ENCODE results near the gene PHF12.

- TF ChIP-seq, protein P1, sequence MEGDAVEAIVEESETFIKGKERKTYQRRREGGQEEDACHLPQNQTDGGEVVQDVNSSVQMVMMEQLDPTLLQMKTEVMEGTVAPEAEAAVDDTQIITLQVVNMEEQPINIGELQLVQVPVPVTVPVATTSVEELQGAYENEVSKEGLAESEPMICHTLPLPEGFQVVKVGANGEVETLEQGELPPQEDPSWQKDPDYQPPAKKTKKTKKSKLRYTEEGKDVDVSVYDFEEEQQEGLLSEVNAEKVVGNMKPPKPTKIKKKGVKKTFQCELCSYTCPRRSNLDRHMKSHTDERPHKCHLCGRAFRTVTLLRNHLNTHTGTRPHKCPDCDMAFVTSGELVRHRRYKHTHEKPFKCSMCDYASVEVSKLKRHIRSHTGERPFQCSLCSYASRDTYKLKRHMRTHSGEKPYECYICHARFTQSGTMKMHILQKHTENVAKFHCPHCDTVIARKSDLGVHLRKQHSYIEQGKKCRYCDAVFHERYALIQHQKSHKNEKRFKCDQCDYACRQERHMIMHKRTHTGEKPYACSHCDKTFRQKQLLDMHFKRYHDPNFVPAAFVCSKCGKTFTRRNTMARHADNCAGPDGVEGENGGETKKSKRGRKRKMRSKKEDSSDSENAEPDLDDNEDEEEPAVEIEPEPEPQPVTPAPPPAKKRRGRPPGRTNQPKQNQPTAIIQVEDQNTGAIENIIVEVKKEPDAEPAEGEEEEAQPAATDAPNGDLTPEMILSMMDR (IDR thresholded peaks at IDR 0.05) = no peak
- TF ChIP-seq POLR2A (IDR thresholded peaks at IDR 0.05) (no peak), EP300 (IDR thresholded peaks at IDR 0.05) (no peak)
Observed at GRCh38 chr17:28900986-28901726, 50.2 kb downstream of the PHF12 start.

Data from upper lobe of left lung (tissue), 4 donors.